Thyroid gland (tissue), 4 donors: ENCODE measurements around the gene PSME4.

Experiments used
- POLR2A ChIP-seq, 2 donors: fragments of 450-650 bp; IDR thresholded peaks; one replicate each; pipeline ENCODE4 v1.6.1; 2017; ENCODE audit warnings: antibody characterized with exemption in 2 of 2, mild to moderate bottlenecking in 2 of 2, moderate library complexity in 1 of 2
- TF ChIP-seq, protein P1 (sequence below), 6 experiments: fragments of 200-600 bp in 3 of 6; fragments of 450-650 bp in 3 of 6; sonication (generic) in 3 of 6; IDR thresholded peaks; one replicate each; pipeline ENCODE4 v1.5.1; 2016 to 2019; ENCODE audit warnings: antibody characterized with exemption in 6 of 6, mild to moderate bottlenecking in 2 of 6, inconsistent platforms in 1 of 6, moderate library complexity in 1 of 6

DNA sequence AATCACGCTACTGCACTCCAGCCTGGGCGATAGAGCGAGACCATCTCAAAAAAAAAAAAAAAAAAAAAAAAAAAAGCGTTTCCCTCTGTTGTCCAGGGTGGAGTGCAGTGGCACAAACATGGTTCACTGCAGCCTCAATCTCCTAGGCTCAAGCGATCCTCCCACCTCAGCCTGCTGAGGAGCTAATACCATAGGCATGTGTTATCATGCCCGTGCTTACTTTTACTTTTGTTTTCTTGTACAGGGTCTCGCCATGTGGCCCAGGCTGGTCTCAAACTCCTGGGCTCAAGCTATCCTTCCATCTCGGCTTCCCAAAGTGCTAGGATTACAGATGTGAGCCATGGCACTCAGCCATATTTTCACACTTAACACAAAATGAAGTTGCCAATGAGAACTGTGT, 37.5 kb downstream of the PSME4 start:
- TF ChIP-seq, protein P1, sequence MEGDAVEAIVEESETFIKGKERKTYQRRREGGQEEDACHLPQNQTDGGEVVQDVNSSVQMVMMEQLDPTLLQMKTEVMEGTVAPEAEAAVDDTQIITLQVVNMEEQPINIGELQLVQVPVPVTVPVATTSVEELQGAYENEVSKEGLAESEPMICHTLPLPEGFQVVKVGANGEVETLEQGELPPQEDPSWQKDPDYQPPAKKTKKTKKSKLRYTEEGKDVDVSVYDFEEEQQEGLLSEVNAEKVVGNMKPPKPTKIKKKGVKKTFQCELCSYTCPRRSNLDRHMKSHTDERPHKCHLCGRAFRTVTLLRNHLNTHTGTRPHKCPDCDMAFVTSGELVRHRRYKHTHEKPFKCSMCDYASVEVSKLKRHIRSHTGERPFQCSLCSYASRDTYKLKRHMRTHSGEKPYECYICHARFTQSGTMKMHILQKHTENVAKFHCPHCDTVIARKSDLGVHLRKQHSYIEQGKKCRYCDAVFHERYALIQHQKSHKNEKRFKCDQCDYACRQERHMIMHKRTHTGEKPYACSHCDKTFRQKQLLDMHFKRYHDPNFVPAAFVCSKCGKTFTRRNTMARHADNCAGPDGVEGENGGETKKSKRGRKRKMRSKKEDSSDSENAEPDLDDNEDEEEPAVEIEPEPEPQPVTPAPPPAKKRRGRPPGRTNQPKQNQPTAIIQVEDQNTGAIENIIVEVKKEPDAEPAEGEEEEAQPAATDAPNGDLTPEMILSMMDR (IDR thresholded peaks at IDR 0.05), result no peak
- no peak for TF ChIP-seq POLR2A (IDR thresholded peaks at IDR 0.05)
